ENCODE data around the gene STYK1.
"Not testable (repeated sequence)": the region's sequence is repeated elsewhere in the genome, so short reads cannot be mapped to it uniquely, and the experiment has no call there.

Gene STYK1

DNA sequence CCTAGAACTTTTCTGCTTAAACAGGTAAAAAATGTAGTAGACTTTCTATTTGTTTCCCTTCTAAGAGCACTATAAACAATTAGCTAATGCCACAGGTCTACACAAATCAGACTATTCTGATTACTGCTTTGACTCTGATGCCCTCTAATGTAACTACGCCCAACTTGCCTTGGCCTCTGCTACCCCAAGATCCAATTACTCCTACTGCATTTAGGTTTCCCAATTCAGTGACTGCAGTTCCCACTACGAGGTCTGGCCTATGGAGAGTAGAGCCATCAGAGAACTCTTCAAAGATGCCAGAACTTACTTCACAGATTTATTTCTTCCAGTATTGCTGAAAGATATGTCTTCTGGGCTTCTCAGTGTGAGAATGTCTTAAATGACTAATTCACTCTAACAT lies 15.3 kb upstream of the STYK1 start:
- DNase-seq (ENCODE audit: low read depth in 1 of 2, low spot score in 1 of 2) = no peak

DNA sequence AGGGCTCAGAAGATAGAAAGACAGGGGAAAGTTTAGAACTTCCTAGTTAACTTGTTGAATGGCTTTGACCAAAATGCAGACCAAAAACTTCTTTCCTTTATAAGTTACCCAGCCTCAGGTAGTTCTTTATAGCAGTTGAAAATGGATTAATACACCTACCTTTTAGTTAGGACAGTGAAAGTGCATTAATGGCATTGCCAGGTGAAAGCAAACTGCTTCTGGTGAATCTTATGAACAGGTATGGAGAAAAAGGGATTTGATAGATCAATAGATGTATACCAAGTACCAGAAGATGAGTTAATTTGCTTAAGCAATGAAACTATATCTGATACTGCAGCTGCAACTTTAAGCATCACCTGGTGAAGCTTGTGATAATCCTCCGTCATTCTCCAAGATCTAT lies 14.2 kb upstream of the STYK1 start:
- DNase-seq (ENCODE audit: low read depth in 1 of 2, low spot score in 1 of 2) = no peak

DNA sequence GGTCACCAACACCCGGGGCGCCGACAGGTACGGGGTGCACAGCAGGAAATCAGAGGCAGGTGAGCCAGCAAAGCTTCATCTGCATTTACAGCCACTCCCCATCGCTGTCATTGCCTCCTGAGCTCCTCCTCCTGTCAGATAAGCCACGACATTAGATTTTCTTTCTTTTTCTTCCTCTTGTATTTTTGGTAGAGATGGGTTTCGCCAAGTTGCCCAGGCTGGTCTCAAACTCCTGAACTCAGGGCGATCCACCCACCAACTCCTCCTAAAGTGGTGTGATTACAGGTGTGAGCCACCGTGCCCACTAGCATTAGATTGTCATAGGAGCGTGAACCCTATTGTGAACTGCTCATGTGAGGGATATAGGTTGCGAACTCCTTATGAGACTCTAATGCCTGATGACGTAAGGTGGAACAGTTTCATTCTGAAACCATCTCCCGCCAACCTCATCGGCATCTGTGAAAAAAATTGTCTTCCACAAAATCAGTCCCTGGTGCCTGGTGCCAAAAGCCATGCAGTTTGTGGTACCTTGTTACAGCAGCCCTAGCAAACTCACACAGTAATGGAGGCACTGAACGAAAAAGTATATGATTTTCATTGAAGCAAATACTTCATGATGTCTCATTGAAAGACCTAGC lies 1.5 kb downstream of the STYK1 start:
- DNase-seq (ENCODE audit: low read depth in 1 of 2, low spot score in 1 of 2) = no peak

DNA sequence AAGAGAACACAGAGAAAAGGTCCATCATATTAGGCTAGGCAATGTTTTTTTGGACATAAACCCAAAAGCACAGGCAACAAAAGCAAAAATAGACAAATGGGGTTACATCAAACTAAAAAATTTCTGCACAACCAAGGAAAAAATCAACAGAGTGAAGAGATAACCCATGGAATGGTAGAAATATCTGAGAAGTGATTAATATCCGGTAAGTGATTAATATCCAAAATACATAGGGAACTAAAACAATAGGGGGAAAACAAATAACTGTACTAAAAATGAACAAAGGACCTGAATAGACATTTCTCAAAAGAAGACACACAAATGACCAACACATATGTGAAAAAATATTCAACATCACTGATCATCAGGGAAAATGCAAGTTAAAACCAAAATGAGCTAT lies 4.3 kb downstream of the STYK1 start:
- DNase-seq (ENCODE audit: low read depth in 1 of 2, low spot score in 1 of 2) = no peak

DNA sequence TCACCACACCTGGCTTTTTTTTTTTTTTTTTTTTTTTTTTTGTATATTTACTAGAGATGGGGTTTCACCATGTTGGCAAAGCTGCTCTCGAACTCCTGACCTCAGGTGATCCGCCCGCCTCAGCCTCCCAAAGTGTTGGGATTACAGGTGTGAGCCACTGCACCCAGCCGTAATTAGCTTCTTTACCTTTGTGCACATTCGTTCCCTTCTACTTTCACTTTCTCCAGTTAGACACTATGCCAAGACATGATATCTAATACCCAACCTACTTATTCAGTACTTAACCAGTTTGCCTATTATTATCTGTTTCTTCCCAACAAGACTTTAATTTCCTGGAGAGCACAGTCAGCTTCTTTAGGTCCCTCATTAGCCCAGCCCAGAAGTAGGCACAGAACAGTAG lies 5.3 kb downstream of the STYK1 start:
- DNase-seq (ENCODE audit: low read depth in 1 of 2, low spot score in 1 of 2) = no peak

DNA sequence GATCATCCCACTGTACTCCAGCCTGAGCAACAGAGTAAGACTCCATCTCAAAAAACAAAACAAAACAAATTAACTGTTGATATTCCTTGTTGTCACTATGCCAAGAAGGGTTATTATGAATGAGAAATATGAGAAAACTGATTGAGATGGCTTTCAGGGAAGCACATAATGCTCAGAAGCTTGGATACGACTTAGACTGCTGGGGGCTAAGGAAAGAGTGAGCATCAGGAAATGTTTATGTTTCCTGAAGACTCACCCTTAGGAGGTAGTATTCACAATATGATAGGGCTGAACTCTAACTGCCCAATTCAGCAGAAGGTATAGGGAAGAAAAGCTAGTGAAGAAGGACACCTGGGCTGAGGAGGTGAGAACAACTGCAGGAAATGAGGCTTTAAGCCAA lies 6.3 kb downstream of the STYK1 start:
- no peak for DNase-seq (ENCODE audit: low read depth in 1 of 2, low spot score in 1 of 2)

DNA sequence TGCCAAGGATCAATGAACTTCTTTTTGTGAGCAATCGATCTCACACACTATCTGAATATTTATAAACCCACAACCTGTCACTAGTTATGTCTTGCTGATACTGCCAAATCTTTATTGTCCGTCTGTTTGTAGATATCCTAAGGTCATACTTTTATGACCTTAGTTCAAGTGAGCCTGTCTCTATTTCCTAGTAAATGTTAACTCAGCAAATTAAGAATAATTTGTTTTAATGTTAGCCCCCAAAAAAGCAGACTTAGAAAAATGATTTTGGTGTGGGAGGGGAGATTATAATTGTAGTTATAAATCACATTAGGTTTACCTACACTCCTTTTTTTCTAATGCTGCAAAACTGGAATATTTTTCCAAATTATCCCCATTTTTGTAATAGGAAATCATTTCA lies 9.4 kb downstream of the STYK1 start:
- no peak for DNase-seq (ENCODE audit: low read depth in 1 of 2, low spot score in 1 of 2)

DNA sequence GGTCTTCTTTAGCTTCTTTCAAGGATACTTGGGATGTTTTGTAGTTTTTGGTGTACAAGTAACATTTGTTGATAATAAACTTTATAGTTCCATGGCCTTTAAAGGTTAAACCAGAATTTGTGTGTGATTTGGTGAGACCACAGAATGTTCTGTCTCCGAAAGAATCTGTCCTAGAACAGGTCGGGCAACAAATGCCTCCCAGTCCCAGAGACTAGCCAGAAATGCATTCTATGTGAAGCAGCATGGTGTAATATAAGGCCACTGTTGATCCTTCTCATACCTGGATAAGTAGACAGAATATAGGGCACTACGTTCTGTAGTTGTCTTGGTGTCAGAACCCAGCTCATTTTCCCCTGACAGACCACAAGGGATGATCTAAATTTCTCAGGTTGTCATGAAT lies 10.0 kb downstream of the STYK1 start:
- DNase-seq (ENCODE audit: low read depth in 1 of 2, low spot score in 1 of 2) = no peak

DNA sequence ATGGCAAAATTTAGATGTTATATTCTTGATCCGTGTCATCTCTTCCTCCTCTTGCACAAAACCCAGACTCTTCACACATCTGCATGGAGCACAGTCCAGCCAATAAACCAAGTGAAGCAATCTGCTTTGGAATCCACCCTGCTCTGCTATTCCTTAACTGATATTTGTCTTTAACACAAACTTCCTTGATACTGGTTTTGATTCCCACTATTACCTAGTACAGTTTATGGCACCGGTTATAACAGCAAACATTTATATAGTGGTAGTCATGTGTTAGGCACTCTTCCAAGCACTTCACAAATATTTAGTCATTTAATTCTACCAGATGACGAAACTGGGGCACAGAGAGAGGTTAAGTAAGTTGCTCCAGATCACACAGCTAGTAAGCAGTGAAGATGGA lies 12.5 kb downstream of the STYK1 start:
- no peak for DNase-seq (ENCODE audit: low read depth in 1 of 2, low spot score in 1 of 2)

DNA sequence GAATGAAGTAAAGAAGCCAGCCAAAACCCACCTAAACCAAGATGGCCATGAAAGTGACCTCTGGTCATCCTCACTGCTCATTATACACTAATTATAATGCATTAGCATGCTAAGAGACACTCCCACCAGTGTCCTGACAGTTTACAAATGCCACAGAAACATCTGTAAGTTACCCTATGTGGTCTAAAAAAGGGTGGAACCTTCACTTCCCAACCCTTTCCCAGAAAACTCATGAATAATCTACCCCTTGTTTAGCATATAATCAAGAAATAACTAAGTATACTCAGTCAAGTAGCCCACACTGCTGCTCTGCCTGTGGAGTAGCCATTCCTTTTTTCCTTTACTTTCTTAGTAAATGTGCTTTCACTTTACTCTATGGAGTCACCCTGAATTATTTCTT lies 19.8 kb downstream of the STYK1 start:
- no peak for DNase-seq (ENCODE audit: low read depth in 1 of 2, low spot score in 1 of 2)

DNA sequence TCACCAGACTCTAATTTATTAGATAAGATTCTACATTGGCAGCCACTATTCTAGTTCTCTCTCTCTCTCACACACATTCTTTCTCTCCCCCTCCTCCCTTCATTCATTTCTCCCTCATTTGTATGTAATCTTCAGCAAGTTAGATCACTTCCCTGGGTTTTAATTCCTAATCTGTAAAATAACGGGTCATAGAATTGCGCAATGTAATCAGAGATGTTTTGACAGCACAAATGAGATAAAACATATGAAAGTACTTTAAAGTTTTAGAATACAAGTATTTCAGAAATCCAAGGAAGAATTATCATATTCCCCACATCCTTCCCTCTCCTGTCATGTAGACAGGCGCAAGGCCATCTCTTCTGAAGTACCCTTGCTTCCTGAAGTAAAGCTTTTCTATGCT lies 21.7 kb downstream of the STYK1 start:
- no peak for DNase-seq (ENCODE audit: low read depth in 1 of 2, low spot score in 1 of 2)

DNA sequence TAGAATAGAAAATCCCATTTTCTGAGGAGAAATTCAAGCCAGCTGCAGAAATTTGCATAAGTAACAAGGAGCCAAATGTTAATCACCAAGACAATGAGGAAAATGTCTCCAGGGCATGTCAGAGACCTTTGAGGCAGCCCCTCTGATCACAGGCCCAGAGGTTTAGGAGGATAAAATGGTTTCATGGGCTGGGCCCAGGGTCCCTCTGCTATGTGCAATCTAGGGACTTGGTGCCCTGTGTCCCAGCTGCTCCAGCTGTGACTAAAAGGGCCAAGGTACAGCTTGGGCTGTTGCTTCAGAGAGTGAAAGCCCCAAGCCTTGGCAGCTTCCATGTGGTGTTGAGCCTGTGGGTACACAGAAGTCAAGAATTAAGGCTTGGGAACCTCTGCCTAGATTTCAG lies 27.3 kb downstream of the STYK1 start:
- DNase-seq (ENCODE audit: low read depth in 1 of 2, low spot score in 1 of 2) = not testable (repeated sequence)

DNA sequence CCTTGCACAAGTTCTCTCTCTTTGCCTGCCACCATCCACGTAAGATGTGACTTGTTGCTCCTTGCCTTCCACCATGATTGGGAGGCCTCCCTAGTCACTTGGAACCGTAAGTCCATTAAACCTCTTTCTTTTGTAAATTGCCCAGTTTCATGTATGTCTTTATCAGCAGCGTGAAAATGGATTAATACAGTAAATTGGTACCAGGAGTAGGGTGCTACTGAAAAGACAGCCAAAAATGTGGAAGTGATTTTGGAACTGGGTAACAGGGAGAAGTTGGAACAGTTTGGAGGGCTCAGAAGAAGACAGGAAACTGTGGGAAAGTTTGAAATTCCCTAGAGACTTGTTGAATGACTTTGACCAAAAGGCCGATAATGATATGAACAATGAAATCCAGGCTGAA lies 27.9 kb downstream of the STYK1 start:
- DNase-seq (ENCODE audit: low read depth in 1 of 2, low spot score in 1 of 2) = no peak

DNA sequence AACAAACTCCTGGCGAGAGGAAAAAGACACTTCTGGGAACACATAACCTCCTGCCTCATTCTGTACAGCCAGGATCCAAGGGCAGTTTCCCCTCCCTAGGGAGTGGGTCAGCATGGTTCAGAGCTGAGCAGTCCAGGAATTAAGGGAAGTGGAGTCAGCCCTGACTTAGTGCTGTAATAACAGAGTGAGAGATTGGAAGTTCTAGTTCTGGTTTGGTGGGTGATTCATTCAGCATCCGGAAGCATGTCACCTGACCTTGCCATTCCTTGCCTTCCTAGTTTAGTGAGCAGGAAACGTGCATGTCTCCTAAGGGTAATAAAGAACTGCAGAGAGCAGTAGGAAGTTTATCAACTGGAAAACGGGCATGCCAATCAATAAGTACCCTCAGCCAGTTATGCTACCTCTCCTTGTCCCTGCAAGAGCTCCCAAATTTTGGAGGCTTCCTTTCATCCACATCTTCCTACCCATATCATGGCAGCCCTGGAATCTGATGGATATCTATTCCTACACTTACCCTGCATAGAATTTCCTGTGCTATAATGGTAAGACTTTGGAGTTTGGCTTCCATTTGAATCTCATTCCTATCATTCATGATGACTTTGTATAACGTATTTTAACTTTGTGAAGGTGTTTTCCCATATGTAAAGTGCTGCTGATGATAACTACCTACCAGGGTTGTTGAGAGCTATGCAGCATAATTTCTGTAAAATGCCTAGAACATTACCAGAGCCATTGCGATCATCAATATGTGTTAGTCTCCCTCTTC lies 31.9 kb downstream of the STYK1 start:
- DNase-seq (ENCODE audit: low read depth in 1 of 2, low spot score in 1 of 2) = no peak

DNA sequence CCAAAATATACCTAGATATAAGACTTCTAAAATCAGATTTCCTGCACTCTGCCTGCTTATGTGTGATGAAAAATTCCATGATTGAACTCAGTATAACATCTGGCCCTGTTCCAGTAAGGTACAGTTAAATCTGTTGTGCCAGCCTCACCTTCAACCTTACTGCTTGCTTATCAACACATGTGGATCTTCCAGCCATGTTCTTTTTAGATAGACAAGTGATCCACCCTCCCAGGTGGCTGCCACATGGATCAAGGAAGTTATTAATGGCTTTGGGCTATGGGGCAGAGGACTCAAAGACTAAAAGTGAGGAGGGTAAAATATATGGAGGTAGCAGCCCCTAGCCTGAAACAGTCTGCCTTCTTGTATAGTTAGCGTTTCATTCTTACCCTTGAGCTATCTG lies 35.1 kb downstream of the STYK1 start:
- no peak for DNase-seq (ENCODE audit: low read depth in 1 of 2, low spot score in 1 of 2)

DNA sequence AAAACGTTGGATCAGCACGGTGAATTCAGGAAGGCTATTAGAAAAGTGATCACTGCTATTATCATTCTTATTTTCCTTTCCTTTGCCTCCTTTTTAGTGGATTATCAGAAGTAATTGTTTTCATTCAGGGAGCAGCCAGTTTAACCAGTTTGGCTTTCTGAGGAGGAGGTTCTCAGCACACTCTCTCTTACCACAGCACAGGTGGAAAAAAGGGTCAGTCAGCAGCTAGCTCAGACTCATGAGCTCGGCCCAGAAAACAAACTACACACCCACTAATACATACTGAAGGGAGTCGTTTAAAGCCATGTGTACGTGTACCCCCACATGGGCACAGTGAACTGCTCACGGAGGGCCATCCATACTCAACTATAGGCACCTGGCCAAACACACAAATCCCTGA lies 37.2 kb downstream of the STYK1 start:
- DNase-seq (ENCODE audit: low read depth in 1 of 2, low spot score in 1 of 2) = no peak

DNA sequence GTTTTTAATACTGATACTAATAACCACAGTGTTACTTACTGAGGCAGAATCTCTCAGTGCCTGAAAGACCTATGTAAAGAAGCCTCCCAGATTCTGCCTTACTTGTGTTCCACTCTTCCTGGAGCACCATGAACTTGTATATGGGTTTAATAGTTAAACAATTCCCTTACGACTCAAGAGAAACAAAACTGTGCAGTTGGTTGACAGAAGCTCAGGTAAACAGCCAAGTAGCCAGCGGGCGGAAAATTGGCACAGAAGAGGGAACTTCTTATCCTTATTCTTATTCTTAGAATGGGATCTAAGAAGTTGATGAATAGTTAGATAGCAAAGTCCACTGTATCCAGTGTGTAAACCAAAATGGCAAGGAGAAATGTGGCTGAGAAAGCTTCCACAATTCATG lies 37.7 kb downstream of the STYK1 start:
- no peak for DNase-seq (ENCODE audit: low read depth in 1 of 2, low spot score in 1 of 2)

DNA sequence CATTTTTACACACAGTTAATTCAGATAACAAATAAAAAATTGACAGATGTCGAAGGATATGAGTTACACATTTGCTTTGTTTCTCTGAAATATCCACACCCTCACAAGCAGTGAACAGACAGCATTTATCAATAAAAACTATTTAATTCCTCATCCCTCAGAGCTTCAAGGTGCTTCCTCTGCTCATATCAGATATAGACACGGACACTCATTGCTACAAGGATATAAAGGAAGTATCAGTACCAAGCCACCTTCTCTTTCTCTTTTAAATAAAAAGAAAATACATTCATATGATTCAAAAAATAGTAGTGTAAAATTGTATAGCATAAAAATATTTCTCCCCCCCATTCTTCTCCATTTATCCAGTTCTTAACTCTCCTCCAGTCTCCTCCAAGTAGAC lies 38.5 kb downstream of the STYK1 start:
- DNase-seq (ENCODE audit: low read depth in 1 of 2, low spot score in 1 of 2) = no peak

DNA sequence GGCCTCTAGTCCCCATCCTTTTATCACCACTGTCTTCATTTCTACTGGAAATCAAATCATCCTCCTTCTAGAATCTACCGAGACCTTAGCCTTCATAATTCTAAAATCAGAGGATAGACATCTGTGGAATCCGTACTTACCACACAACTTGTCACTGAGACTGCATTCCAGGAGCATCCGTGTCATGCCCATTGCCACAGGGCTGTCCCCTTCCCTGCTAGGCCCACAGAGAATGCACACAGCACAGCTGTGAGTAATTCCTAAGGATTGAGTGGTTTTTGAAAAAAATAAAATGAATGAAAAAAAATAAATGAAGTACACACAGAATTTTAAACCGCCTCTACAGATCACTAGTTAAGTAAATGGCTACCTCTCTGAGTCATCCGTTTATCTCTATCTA lies 39.4 kb downstream of the STYK1 start:
- DNase-seq (ENCODE audit: low read depth in 1 of 2, low spot score in 1 of 2) = no peak

DNA sequence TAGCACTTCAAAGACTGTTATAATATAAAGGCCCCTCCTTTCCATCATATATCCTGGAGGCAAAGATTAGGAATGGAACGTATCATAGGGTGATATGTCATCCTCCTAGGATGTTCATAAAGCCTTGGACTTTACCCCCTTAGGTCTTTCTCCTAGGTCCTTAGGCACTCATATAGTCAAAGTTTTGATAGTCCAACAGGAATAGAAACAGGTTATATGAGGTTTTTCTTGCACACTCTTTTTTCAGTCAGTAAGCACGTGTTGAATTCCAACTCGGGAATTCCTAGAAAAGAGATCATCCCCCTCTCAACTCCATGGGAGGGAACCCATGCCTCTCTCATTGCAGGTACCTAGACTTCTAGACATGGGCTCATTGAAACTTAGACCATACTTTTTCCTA lies 40.3 kb downstream of the STYK1 start:
- DNase-seq (ENCODE audit: low read depth in 1 of 2, low spot score in 1 of 2) = no peak

DNA sequence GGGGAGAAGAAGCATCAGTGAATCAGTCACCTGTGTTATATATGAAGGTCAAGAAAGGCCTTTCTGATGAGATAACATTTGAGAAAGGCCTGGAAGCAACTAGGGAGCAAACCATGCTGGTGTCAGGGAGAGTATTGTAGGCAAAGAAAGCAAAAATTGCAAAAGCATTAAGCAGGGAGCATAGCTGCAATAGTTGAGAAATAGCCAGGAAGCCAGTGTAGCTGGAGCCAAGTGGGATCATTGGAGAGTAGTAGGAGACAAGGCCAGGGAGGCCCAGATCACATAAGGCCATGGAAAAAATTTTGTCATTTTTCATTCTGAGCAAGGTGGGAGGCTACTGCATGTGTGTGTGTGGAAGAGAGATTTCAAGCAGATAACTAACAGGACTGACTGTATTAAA lies 41.6 kb downstream of the STYK1 start:
- DNase-seq (ENCODE audit: low read depth in 1 of 2, low spot score in 1 of 2) = no peak

DNA sequence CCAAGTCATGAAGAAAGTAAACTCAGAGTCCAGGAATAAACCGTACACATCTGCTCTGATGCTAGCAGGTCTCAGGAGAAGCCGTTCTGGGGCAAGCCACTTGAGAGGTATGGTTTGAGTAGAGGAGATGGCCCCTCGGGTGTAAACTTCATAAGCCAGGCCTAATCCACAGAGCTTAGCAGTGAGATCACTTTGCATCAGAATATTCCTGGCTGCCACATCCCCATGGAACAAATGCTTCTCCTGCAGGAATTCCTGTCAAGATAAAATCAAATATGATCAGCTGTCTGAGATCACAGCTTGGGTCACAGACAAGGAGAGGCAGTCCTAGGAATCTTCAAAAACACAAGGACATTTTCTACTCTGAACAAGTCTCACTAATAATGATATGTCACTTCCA lies 49.2 kb downstream of the STYK1 start:
- DNase-seq (ENCODE audit: low read depth in 1 of 2, low spot score in 1 of 2) = no peak

DNA sequence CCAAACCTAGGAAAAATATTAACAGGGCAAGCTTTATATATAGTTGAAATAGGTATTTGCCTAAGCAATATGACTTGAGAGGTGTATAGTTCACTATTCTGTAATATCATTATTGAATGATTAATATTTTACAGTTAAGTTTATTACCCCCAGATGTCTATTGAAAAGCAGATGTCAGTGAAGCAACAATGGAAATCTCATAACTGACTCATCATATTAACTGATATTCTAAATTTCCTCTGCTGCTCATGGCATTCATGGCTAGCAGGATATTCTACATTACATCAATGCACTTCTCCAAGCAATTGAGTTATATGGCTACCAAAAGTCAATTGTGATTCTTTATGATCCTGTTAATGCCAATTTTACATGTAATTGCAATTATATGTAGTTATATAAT lies 50.7 kb downstream of the STYK1 start:
- no peak for DNase-seq (ENCODE audit: low read depth in 1 of 2, low spot score in 1 of 2)
